Suprapubic skin (tissue), 4 donors: Measurements from ENCODE around the gene NLGN2.

Experiments used
- EP300 ChIP-seq: sonication (generic); formaldehyde crosslinking; IDR thresholded peaks from one replicate; pipeline ENCODE4 v1.6.1; 2017; ENCODE audit warnings: antibody characterized with exemption
- POLR2A ChIP-seq, 2 donors: fragments of 450-650 bp; IDR thresholded peaks; one replicate each; pipeline ENCODE4 v1.6.1; 2017; ENCODE audit warnings: antibody characterized with exemption in 2 of 2, mild to moderate bottlenecking in 2 of 2, moderate library complexity in 2 of 2
- POLR2AphosphoS5 ChIP-seq, 3 donors: sonication (generic); formaldehyde crosslinking; IDR thresholded peaks; one replicate each; pipeline ENCODE4 v1.6.1; 2017; ENCODE audit warnings: antibody characterized with exemption in 3 of 3
- TF ChIP-seq, protein P1 (sequence below), 2 donors: fragments of 200-600 bp in 1 of 2; fragments of 450-650 bp in 1 of 2; sonication (generic) in 1 of 2; IDR thresholded peaks; one replicate each; pipeline ENCODE4 v1.5.1; 2016 to 2019; ENCODE audit warnings: antibody characterized with exemption in 2 of 2, mild to moderate bottlenecking in 1 of 2, moderate library complexity in 1 of 2

DNA sequence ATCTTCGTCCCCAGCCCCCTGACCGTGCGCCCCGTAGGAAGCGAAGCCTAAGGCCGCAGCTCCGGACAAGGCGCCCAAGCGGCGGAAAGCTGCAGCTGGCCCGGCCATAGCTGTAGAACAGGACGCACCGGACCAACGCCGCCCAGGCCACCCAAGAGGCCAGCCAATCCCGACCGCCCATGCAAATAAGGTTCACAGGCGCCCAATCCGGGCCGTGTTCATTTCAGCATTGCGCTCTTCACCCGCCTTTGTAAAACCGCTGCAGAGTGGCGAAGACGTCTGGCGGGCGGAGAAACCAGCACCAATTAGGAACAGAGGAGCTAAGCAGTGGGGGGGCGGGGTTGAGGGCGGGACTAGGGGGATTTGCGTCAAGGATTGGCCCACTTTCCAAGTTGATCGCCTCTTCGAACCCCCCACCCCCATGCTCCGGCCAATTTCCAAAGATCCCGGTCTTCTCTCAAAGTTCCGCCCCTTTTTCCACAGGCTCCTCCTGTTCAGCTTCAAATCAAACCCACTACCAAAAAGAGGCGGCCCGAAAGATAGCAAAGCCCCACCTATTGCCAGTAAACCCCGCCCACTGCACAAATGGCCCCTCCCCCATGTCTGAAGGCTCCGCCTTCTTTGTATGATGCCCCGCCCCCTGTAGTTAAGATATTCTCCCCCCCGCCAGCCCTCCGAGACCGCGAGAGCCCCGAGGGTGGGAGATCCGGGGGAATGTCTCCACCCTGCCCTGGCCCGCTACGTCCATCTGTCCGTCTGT is 3.5 kb upstream of the NLGN2 start, which contains the start of gene TMEM256:
- TF ChIP-seq, protein P1, sequence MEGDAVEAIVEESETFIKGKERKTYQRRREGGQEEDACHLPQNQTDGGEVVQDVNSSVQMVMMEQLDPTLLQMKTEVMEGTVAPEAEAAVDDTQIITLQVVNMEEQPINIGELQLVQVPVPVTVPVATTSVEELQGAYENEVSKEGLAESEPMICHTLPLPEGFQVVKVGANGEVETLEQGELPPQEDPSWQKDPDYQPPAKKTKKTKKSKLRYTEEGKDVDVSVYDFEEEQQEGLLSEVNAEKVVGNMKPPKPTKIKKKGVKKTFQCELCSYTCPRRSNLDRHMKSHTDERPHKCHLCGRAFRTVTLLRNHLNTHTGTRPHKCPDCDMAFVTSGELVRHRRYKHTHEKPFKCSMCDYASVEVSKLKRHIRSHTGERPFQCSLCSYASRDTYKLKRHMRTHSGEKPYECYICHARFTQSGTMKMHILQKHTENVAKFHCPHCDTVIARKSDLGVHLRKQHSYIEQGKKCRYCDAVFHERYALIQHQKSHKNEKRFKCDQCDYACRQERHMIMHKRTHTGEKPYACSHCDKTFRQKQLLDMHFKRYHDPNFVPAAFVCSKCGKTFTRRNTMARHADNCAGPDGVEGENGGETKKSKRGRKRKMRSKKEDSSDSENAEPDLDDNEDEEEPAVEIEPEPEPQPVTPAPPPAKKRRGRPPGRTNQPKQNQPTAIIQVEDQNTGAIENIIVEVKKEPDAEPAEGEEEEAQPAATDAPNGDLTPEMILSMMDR (IDR thresholded peaks at IDR 0.05), result no peak
- TF ChIP-seq POLR2A (IDR thresholded peaks at IDR 0.05) (peak in 1 of 2 donors; percentile 73), POLR2AphosphoS5 (IDR thresholded peaks at IDR 0.05) (peak in 2 of 3 donors; percentile 37 to 89), EP300 (no peak)
